H1 (cell line): ENCODE measurements around the gene DBX2. TPM values are rescaled to one million over a fixed set of nuclear protein-coding genes. Genes with fewer than 3 reads are reported as not detected.

Experiments
- polyA plus RNA-seq, 7 experiments: library from polyadenylated mRNA; depleted of rRNA in 3 of 7; stranded (reverse) in 5 of 7; unstranded in 2 of 7; fragments of >200 nt in 5 of 7; fragments of 200-250 nt in 2 of 7; gene quantifications; 1 replicate in 5 of 7; 2 replicates in 1 of 7; 4 replicates in 1 of 7; pipeline versions ENCODE4 v1.2.1 to v1.2.3, GENCODE V29; 2011 to 2013; ENCODE audit warnings: missing spikeins in 2 of 7, mixed read lengths in 2 of 7
- total RNA-seq: library from RNA; stranded (reverse); fragmentation: NEBNext Ultra II Directional; extraction: Animal tissue kit (Norgen Biotek cat#: 25700); gene quantifications from 2 replicates; pipeline ENCODE4 v1.2.1, GENCODE V29; 2021

DBX2 gene
- total and polyA plus RNA-seq, 2 of the 8 experiments (the other 6 are each of a cell fraction or from before 2014, with no cell fraction given), result 0.06 TPM; not detected in 1

Other genes with a start within 250 kb of the DBX2 start
- 50.6 and 54.2 TPM in 2 replicates for gene NELL2, start 174.8 kb downstream of the DBX2 start, total RNA-seq
- gene NELL2, start 174.8 kb downstream of the DBX2 start, polyA plus RNA-seq (2011; rRNA removed), result 40.7 and 56.8 TPM in 2 replicates
- gene ANO6, start 165.0 kb upstream of the DBX2 start, total RNA-seq, result 37.6 and 39.7 TPM in 2 replicates
- gene ANO6, start 165.0 kb upstream of the DBX2 start, polyA plus RNA-seq (2011; rRNA removed), result 11.9 and 15.1 TPM in 2 replicates